Left renal cortex interstitium (tissue), 4 donors: ENCODE results near the gene FAM135A. TPM values are rescaled to one million over a fixed set of nuclear protein-coding genes. Genes with fewer than 3 reads are reported as not detected.
"Not testable (repeated sequence)": the region's sequence is repeated elsewhere in the genome, so short reads cannot be mapped to it uniquely, and the experiment has no call there.

ENCODE experiments used
- DNase-seq, 4 donors: peaks; one replicate each; pipeline ENCODE4 v3.0.0-alpha.2; 2013; ENCODE audit warnings: low read depth in 4 of 4, low spot score in 2 of 4, missing footprints in 1 of 4
- polyA plus RNA-seq, 4 donors: library from polyadenylated mRNA; unstranded; fragments of 120-200 nt; gene quantifications; one replicate each; pipeline ENCODE4 v1.2.1, GENCODE V29; 2013; ENCODE audit not compliant: insufficient read length in 4 of 4

FAM135A gene
- polyA plus RNA-seq, 4 donors = 23.9 to 39.6 (median 27.9) TPM

GRCh38 chr6:70453899-70454298 lies 40.6 kb downstream of the FAM135A start:
- not testable (repeated sequence) for DNase-seq

- DNase-seq = no peak
Measured at GRCh38 chr6:70456735-70457134, 43.4 kb downstream of the FAM135A start.

GRCh38 chr6:70459235-70459634 lies 45.9 kb downstream of the FAM135A start:
- no peak for DNase-seq

DNA sequence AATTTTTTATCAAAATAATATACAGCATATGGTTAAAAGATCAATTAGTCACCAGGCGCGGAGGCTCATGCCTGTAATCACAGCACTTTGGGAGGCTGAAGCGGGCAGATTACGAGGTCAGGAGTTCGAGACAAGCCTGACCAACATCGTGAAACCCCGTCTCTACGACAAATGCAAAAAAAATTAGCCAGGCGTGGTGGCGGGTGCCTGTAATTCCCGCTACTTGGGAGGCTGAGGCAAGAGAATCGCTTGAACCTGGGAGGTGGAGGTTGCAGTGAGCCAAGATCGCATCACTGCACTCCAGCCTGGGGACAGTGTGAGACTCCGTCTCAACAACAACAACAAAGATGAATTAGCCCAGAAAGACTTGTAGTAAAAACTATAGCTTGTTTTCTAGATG lies 46.4 kb downstream of the FAM135A start:
- DNase-seq = not testable (repeated sequence)

DNA sequence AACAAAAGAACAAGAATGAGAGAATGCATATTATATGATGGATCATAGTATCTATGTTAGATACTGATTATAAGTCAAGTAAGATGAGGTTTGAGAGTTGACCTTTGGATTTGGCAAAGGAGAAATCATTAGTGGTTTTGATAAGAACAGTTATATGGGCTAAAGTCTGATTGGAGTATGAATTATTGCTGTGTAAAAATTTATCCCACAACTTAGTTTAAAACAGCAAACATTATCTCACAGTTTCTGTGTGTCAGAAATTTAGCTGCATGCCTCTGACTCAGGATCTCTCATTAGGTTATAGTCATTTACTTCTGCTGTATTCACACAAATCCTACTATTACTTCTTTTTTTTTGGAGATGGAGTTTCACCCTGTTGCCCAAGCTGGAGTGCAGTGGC lies 56.7 kb downstream of the FAM135A start:
- no peak for DNase-seq

DNA sequence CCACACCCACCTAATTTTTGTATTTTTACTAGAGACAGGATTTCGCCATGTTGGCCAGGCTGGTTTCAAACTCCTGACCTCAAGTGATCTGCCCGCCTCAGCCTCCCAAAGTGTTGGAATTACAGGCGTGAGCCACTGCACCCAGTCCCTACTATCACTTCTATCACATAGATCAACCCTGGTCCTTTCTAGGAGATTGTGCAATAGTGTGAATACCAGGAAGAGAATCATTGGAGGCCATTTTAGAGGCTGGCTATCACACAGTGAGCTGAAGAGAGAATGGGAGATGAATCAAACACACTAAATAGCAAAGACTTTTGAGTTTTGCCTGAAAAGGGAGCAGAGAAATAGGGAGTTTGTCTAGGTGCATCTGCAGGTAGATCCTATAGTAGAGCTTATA lies 57.2 kb downstream of the FAM135A start:
- DNase-seq = not testable (repeated sequence)

- DNase-seq = no peak
Measured at GRCh38 chr6:70474751-70475150, 61.4 kb downstream of the FAM135A start.

- no peak for DNase-seq
Measured at GRCh38 chr6:70479236-70479635, 65.9 kb downstream of the FAM135A start.

DNA sequence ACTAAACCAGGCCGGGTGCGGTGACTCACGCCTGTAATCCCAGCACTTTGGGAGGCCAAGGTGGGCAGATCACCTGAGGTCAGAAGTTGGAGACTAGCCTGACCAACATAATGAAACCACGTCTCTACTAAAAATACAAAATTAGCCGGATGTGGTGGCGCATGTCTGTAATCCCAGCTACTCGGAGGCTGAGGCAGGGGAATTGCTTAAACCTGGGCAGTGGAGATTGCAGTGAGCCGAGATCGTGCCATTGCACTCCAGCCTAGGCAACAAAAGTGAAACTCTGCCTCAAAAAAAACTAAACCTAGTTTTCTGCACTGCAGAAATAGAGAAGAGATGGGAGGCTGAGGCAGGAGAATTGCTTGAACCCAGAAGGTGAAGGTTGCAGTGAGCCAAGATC lies 73.3 kb downstream of the FAM135A start:
- DNase-seq = not testable (repeated sequence)

GRCh38 chr6:70489364-70489763 lies 76.1 kb downstream of the FAM135A start:
- no peak for DNase-seq

GRCh38 chr6:70494833-70495232 lies 81.5 kb downstream of the FAM135A start:
- no peak for DNase-seq

DNA sequence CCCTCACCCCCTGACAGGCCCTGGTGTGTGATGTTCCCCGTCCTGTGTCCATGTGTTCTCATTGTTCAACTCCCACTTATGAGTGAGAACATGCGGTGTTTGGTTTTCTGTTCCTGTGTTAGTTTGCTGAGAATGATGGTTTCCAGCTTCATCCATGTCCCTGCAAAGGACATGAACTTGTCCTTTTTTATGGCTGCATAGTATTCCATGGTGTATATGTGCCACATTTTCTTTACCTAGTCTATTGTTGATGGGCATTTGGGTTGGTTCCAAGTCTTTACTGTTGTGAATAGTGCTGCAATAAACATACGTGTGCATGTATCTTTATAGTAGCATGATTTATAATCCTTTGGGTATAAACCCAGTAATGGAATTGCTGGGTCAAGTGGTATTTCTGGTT lies 82.5 kb downstream of the FAM135A start:
- not testable (repeated sequence) for DNase-seq

DNA sequence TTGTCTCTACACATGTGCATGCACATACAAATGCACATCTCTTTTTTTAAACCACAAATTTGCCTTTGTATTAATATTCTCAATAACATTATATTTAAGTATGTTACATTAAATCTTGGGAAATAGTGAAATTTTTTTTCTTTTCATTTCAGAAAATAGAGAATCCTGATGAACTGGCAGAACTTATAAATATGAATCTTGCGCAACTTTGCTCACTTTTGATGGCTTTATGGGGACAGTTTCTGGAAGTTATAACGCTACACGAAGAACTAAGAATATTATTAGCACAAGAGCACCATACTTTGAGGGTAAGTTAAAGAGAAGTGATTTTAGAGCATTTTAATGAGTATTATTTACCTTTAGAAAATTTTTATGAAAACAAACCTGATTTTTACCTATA lies 89.2 kb downstream of the FAM135A start:
- no peak for DNase-seq

DNA sequence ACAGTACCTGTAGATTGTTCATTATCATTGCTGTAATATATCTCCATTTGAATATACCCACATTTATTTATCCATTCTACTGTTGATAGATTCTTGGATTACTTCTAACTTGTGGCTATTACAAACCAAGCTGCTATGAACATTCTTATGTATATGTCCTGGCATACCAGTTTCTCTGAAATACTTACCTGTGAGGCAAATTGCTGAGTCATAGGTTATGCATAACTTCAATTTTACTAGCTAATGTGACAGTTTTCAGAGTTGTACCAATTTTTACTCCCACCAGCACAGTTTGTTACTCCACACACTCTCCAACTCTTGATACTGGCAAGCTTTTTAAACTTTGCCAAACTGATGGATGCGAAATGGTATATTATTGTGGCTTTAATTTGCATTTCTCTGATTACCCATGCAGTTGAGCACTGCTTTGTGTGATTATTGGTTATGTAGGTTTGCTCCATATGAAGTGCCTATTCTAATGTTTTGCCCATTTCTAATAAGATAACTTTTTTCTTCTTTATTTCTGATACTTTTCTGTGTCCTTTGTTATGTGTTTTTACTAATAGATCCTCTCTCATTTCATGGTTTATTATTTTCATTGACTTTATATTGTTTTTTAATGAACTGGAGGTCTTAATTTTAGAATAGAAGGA lies 90.6 kb downstream of the FAM135A start:
- no peak for DNase-seq

- no peak for DNase-seq
Measured at GRCh38 chr6:70506321-70506720, 93.0 kb downstream of the FAM135A start.

- DNase-seq = no peak
Measured at GRCh38 chr6:70507161-70507560, 93.9 kb downstream of the FAM135A start.

DNA sequence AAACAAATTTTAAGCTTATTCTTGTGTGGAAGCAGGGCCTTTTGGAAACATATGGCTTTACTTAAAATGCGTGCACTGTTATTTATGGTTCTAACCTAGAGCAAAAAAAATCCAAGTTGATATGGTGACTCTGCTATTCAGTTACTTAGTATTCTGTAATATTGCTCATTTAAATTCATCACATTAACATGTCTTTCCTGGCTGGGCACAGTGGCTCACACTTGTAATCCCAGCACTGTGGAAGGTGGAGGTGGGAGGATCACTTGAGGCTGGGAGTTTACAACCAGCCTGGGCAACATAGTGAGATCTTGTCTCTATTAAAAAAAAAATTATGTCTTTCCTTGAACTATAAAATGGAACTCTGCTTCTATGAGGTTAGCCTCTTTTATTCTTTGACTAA lies 95.6 kb downstream of the FAM135A start:
- no peak for DNase-seq

GRCh38 chr6:70510600-70510999 lies 97.3 kb downstream of the FAM135A start:
- DNase-seq = no peak

- no peak for DNase-seq
Measured at GRCh38 chr6:70518723-70519122, 105.4 kb downstream of the FAM135A start.

- no peak for DNase-seq
Measured at GRCh38 chr6:70520575-70520974, 107.3 kb downstream of the FAM135A start.

DNA sequence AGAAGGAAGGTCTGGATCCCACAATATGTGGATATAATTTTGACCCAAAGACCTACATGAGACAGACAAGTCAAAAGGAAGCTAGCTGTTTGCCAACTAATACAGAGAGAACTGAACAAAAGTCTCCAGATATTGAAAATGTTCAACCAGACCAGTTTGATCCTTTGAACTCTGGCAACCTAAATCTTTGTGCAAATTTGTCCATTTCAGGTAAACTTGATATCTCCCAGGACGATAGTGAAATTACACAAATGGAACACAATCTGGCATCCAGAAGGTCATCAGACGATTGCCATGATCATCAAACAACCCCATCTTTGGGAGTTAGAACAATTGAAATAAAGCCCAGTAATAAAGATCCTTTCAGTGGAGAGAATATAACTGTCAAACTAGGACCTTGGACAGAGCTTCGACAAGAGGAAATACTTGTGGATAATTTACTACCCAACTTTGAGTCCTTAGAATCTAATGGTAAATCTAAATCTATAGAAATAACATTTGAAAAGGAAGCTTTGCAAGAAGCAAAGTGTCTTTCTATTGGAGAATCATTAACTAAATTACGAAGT lies 111.5 kb downstream of the FAM135A start:
- DNase-seq = no peak

- no peak for DNase-seq
Measured at GRCh38 chr6:70527071-70527737, 113.9 kb downstream of the FAM135A start.
